SK-N-SH (cell line): ENCODE results near the gene GAPVD1. TPM values are rescaled to one million over a fixed set of nuclear protein-coding genes. Genes with fewer than 3 reads are reported as not detected.
A peak's percentile ranks its signal among the peaks of the same experiment; 100 is the strongest.

Source experiments
- CTCF ChIA-PET: fragments of 300-600, 350-600 bp; formaldehyde crosslinking; extraction: SDS; loops from one replicate; lab custom pipeline; 2021; lab: Yijun Ruan, JAX
- POLR2A ChIA-PET: fragments of 350-600 bp; sonication (Branson Sonifier 250); formaldehyde crosslinking; extraction: SDS; loops from one replicate; lab custom pipeline; 2020; ENCODE audit warnings: antibody characterized with exemption, inconsistent platforms; lab: Yijun Ruan, JAX
- DNase-seq: peaks from one replicate; pipeline ENCODE4 v3.0.0; 2012
- H2AFZ ChIP-seq: fragments of 200-600 bp; sonication (generic); 2 replicates; pipeline ENCODE4 v1.8.1; 2016; ENCODE audit warnings: antibody characterized with exemption, mild to moderate bottlenecking, low read depth
- H3F3A ChIP-seq: fragments of 200-600 bp; sonication (generic); replicated peaks from 2 replicates; pipeline ENCODE3; 2016; ENCODE audit warnings: antibody characterized with exemption, mild to moderate bottlenecking; ENCODE audit not compliant: insufficient read depth
- H3K27ac ChIP-seq, 2 experiments: fragments of 200-500 bp in 1 of 2; fragments of 200-600 bp in 1 of 2; sonication (Bioruptor generic) in 1 of 2; sonication (generic), shearing (Covaris generic) in 1 of 2; 2 replicates each; pipeline versions ENCODE4 v1.5.1 to v1.6.1; 2014 to 2016; ENCODE audit warnings: low read depth in 2 of 2, inconsistent platforms in 1 of 2, low read length in 1 of 2, mild to moderate bottlenecking in 1 of 2, mixed read lengths in 1 of 2
- H3K27me3 ChIP-seq: fragments of 200-600 bp; sonication (generic), shearing (Covaris generic); 2 replicates; pipeline ENCODE4 v1.6.1; 2016; ENCODE audit warnings: mixed run types; ENCODE audit not compliant: insufficient read depth
- H3K36me3 ChIP-seq, 2 experiments: fragments of 200-500 bp in 1 of 2; fragments of 200-600 bp in 1 of 2; sonication (Bioruptor generic) in 1 of 2; sonication (generic) in 1 of 2; replicated peaks in 1 of 2; 2 replicates each; pipeline versions ENCODE3 to v1.5.1; 2014 to 2016; ENCODE audit warnings: low read length in 1 of 2, mild to moderate bottlenecking in 1 of 2; ENCODE audit not compliant: insufficient read depth in 2 of 2, control insufficient read depth in 1 of 2
- H3K4me1 ChIP-seq, 2 experiments: fragments of 200-500 bp in 1 of 2; fragments of 200-600 bp in 1 of 2; sonication (Bioruptor generic) in 1 of 2; sonication (generic), shearing (Covaris generic) in 1 of 2; 2 replicates each; pipeline versions ENCODE4 v1.5.1 to v1.6.1; 2014 to 2016; ENCODE audit warnings: low read depth in 1 of 2, low read length in 1 of 2, mixed run types in 1 of 2; ENCODE audit not compliant: insufficient read depth in 2 of 2, control insufficient read depth in 1 of 2
- H3K4me2 ChIP-seq: fragments of 200-600 bp; sonication (generic), shearing (Covaris generic); 2 replicates; pipeline ENCODE4 v1.6.1; 2017; ENCODE audit warnings: mixed run types
- H3K4me3 ChIP-seq, 2 experiments: fragments of 200-500 bp in 1 of 2; fragments of 200-600 bp in 1 of 2; sonication (Bioruptor generic) in 1 of 2; sonication (generic), shearing (Covaris generic) in 1 of 2; 2 replicates each; pipeline versions ENCODE4 v1.5.1 to v1.8.1; 2014 to 2016; ENCODE audit warnings: low read depth in 2 of 2, inconsistent platforms in 1 of 2, low read length in 1 of 2, mild to moderate bottlenecking in 1 of 2, mixed read lengths in 1 of 2, moderate library complexity in 1 of 2
- H3K79me2 ChIP-seq: fragments of 200-600 bp; sonication (generic); 2 replicates; pipeline ENCODE4 v1.8.1; 2017; ENCODE audit warnings: mild to moderate bottlenecking; ENCODE audit not compliant: insufficient read depth
- H3K9ac ChIP-seq: fragments of 200-600 bp; sonication (generic); 2 replicates; pipeline ENCODE4 v1.6.1; 2017; ENCODE audit warnings: mixed run types
- H3K9me2 ChIP-seq: fragments of 200-600 bp; sonication (generic); 2 replicates; pipeline ENCODE4 v1.6.1; 2017; ENCODE audit warnings: mixed run types
- H3K9me3 ChIP-seq: fragments of 200-600 bp; sonication (generic); 2 replicates; pipeline ENCODE4 v1.6.1; 2017; ENCODE audit warnings: mixed run types, mild to moderate bottlenecking, moderate library complexity
- H4K20me1 ChIP-seq: fragments of 200-600 bp; sonication (generic); 2 replicates; pipeline ENCODE4 v1.6.1; 2017; ENCODE audit warnings: mild to moderate bottlenecking, mixed run types; ENCODE audit not compliant: insufficient read depth
- CTCF ChIP-seq: fragments of 200-600 bp; sonication (generic); IDR thresholded peaks from 2 replicates; pipeline ENCODE4 v1.6.1; 2017; ENCODE audit warnings: antibody characterized with exemption, mild to moderate bottlenecking, moderate library complexity
- EP300 ChIP-seq, 2 experiments: IDR thresholded peaks; 2 replicates each; pipeline versions ENCODE4 v1.4.0 to v1.6.1; 2012; ENCODE audit warnings: borderline replicate concordance in 1 of 2, low read depth in 1 of 2, low read length in 1 of 2
- FOSL2 ChIP-seq: IDR thresholded peaks from 2 replicates; pipeline ENCODE4 v1.4.0; 2012; ENCODE audit warnings: low read depth, mild to moderate bottlenecking, moderate library complexity, borderline replicate concordance
- NFIC ChIP-seq: IDR thresholded peaks from 2 replicates; pipeline ENCODE4 v1.4.0; 2012; ENCODE audit warnings: borderline replicate concordance
- RAD21 ChIP-seq: IDR thresholded peaks from 2 replicates; pipeline ENCODE4 v1.6.1; 2012; ENCODE audit warnings: mild to moderate bottlenecking, low read length
- REST ChIP-seq: IDR thresholded peaks from 2 replicates; pipeline ENCODE4 v1.6.1; 2012; ENCODE audit warnings: mild to moderate bottlenecking, low read depth, low read length, moderate library complexity
- SIN3A ChIP-seq: IDR thresholded peaks from 2 replicates; pipeline ENCODE4 v1.6.1; 2012; ENCODE audit warnings: low read depth, mild to moderate bottlenecking, low read length, moderate library complexity, borderline replicate concordance
- SMC3 ChIP-seq: IDR thresholded peaks from 2 replicates; pipeline ENCODE4 v1.6.1; 2012; ENCODE audit warnings: low read depth, low read length, improper control_type of control experiment
- TAF1 ChIP-seq: IDR thresholded peaks from 2 replicates; pipeline ENCODE4 v1.6.1; 2012; ENCODE audit warnings: low read depth, mild to moderate bottlenecking, low read length, moderate library complexity, borderline replicate concordance
- TEAD4 ChIP-seq: IDR thresholded peaks from 2 replicates; pipeline ENCODE4 v1.4.0; 2012; ENCODE audit warnings: mild to moderate bottlenecking, borderline replicate concordance; ENCODE audit not compliant: insufficient read depth
- USF2 ChIP-seq: fragments of 150-350 bp; IDR thresholded peaks from 2 replicates; pipeline ENCODE4 v1.6.1; 2017; ENCODE audit warnings: antibody characterized with exemption, low read length, low read depth, borderline replicate concordance
- whole genome bisulfite sequencing: methylation state at CpG from one replicate; pipeline ENCODE4 v1.1.6; 2017; ENCODE audit warnings: low lambda C conversion rate; 5-methylcytosine and 5-hydroxymethylcytosine counted together
- polyA plus RNA-seq, 3 experiments: library from polyadenylated mRNA; depleted of rRNA; stranded (reverse); fragments of >200 nt; gene quantifications; 2 replicates each; pipeline ENCODE4 v1.2.3, GENCODE V29; 2012

The GAPVD1 gene
- polyA plus RNA-seq, 1 of the 3 experiments (the other 2 are of a cell fraction), result 10.5 TPM

GRCh38 chr9:125406810-125407087, 145.1 kb downstream of the GAPVD1 start (continued):
- no peak for TF ChIP-seq REST

GRCh38 chr9:125407432-125407973, 145.9 kb downstream of the GAPVD1 start:
- H2AFZ ChIP-seq, result peak overlapping the region; percentile 79
- H3K9me2 ChIP-seq, result no peaks in the 10 kb centered on the region
- ChIA-PET POLR2A (interaction anchor here (0.8 kb wide), 1 partner anchor 436 kb away, joined by 3 read pairs; no protein-coding TSS in a partner anchor), CTCF (interaction anchor here (0.6 to 3.6 kb wide), 99 partner anchors 8 to 1218 kb away, joined by 3 to 30 read pairs (median 4); partner anchors contain the start of gene MAPKAP1)
- no peaks in the 10 kb centered on the region for H3F3A ChIP-seq
- no peaks in the 10 kb centered on the region for H4K20me1 ChIP-seq
- TF ChIP-seq NFIC (no peak), USF2 (no peak)
- peak overlapping the region; percentile 82 for H3K4me2 ChIP-seq
- H3K4me1 ChIP-seq, result peaks cover 0 to 5% of the 10 kb centered on the region in 2 experiments; a peak in 1 of 4 replicates
- no peaks in the 10 kb centered on the region for H3K9me3 ChIP-seq
- H3K9ac ChIP-seq, result peak overlapping the region; percentile 61
- no peaks in the 10 kb centered on the region for H3K36me3 ChIP-seq
- WGBS, result 55% methylated on average over 11 of the region's 17 CpGs
- no peaks in the 10 kb centered on the region for H3K79me2 ChIP-seq
- H3K27me3 ChIP-seq, result no peaks in the 10 kb centered on the region
- no peak for DNase-seq
- H3K27ac ChIP-seq, result no peak overlapping the region
- H3K4me3 ChIP-seq, result peak overlapping the region; percentile 46 to 68

GRCh38 chr9:125407974-125408900, 146.6 kb downstream of the GAPVD1 start:
- ChIA-PET CTCF (interaction anchor here (0.6 to 3.6 kb wide), 105 partner anchors 8 to 1218 kb away, joined by 3 to 30 read pairs (median 4); partner anchors contain the start of gene MAPKAP1), POLR2A (interaction anchor here (0.8 kb wide), 1 partner anchor 435 kb away, joined by 3 read pairs; no protein-coding TSS in a partner anchor)
- Histone ChIP-seq H3K27ac (no peak overlapping the region), H2AFZ (peak overlapping the region; percentile 79), H3K4me1 (peaks cover 0 to 5% of the 10 kb centered on the region in 2 experiments; a peak in 1 of 4 replicates), H3K9me2 (no peaks in the 10 kb centered on the region), H3K79me2 (no peaks in the 10 kb centered on the region), H4K20me1 (no peaks in the 10 kb centered on the region), H3K4me3 (peak overlapping the region; percentile 46 to 68), H3K27me3 (no peaks in the 10 kb centered on the region), H3F3A (no peaks in the 10 kb centered on the region), H3K4me2 (peak overlapping the region; percentile 82), H3K9me3 (no peaks in the 10 kb centered on the region), H3K36me3 (no peaks in the 10 kb centered on the region), H3K9ac (peak overlapping the region; percentile 61)
- DNase-seq, result peak; percentile 97
- no peak for TF ChIP-seq FOSL2
- no peak for TF ChIP-seq EP300 (IDR thresholded peaks at IDR 0.05; ENCODE audit: borderline replicate concordance in 1 of 2, low read depth in 1 of 2, low read length in 1 of 2)
- peak; percentile 87 for TF ChIP-seq RAD21
- peak; percentile 74 for TF ChIP-seq SMC3
- peak; percentile 31; the same call in 1 of the 2 replicates for TF ChIP-seq TEAD4
- TF ChIP-seq CTCF, result peak; percentile 84
- TF ChIP-seq TAF1, result peak; percentile 2; the same call in 1 of the 2 replicates
- peak; percentile 47; the same call in 1 of the 2 replicates for TF ChIP-seq SIN3A
- WGBS, result 61% methylated on average over 30 of the region's 104 CpGs
